COLO829 (cell line): ENCODE measurements around the gene UGGT1.

Source experiments
- DNase-seq: peaks from one replicate; pipeline ENCODE4 v3.0.0; 2012; ENCODE audit warnings: low spot score

UGGT1 gene

DNA sequence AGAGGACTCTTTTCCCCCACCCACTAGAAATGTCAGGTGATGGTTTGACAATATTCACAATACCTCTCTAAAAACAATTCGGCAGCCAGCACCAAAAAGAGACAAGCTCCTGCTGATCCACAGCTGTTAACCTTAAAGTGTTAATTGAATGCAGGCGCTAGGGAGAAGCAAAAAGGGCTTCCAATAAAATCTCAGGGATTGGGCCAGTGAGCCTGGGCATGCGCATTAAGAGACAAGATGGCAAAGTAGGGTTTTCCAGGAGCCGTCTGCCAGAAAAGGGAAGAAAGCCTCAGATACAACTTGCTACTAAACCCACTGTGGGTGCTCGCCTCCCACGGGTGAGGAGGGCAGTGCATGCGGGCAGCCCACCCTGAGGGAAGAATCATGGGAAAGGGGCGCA, 128.9 kb downstream of the UGGT1 start:
- DNase-seq: no peak

DNA sequence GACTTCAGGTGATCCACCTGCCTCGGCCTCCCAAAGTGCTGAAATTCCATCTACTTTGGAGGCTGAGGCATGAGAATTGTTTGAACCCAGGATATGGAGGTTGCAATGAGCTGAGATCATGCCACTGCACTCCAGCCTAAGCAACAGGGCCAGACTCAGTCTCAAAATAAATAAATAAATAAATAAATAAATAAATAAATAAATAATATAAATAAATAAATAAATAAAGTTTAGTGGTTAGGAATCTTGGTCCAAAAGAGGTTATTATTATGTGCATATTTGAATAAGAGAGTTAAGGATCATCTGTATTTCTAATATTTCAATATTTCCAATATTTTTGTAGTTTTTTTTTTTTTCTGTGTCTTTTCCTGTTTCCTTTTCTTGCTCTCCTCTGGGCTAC, 136.9 kb downstream of the UGGT1 start:
- DNase-seq: no peak

DNA sequence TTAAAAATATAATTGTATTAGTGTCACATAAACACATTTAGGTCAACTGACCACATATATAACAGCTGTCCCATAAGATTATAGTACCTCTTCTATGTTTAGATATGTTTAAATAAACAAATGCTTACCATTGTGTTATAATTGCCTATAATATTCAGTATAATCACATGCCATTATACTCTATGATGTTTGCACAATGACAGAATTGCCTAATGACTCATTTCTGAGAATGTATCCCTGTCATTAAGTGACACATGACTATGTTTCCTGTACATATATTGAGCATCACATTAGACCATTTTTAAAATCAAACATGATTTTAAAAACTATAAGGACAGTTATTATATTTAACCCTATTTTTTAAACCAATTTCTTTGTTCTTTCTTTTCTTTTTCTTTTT, 137.9 kb downstream of the UGGT1 start:
- no peak for DNase-seq

DNA sequence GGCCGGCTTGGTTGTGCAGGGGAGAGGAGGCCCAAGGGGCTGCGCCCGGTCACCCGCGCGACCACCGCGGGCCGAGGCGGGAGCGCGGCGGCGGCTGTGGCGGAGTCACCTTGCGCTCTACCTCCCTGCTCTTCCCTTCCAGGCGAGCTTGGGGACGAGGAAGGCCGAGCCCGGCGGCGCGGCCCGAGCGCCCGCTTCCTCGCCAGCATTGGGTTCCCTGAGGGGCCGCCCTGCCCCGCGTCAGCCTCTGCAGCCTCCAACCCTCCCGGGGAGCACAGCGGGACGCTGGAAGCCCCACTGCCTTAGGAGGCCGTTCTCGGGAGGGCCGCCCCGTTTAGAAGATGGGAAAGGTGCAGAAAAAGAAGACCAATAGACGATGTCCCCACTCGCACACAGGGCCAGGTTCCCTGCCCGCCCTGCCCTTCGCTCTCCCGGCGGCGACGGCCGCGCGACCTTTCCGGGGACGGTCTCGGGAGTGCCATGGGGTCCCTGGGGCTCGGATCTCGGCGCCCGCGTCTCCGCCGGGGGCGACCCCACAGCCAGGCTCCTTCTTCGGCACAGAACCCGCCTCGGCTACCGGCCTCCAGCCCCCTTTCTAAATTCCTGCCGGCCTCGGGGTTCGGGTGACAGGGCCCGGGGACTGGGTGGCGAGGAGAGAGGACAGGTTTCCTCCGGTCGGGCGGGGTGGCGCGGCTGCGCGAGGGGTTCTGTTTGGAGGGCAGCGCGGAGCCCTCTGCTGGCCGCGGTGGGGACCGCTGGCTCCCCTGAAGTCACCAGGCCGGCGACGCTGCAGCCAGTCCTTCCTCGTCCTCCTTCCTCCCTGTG, 142.2 kb downstream of the UGGT1 start:
- peak; percentile 83 for DNase-seq

DNA sequence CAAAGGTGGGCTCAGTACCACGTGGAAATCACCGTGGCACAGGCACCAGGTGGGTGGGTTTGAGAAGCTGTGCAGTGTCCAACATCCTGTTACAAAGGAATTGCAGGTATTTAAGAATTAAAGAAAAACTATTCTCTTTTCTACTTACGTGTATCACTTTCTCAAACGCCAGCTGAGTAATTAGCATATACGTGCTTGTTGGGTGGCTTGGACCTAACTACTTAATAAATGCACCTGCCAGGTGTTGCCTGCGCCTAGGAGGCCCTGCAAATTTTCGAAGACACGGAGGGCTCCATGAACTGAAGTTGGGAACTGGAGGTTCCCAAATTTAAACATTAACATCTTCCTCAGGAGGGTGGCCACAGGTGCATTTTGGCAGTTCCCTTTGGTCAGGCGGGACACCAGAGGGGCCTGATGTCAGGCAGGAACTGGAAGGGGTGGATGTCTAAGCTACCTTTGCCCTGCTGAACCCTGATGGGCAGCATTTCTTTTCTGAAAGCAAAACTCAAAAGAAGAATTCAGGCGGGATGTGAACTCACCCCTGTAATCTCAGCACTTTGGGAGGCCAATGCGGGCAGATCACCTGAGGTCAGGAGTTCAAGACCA, 142.9 kb downstream of the UGGT1 start:
- no peak for DNase-seq

DNA sequence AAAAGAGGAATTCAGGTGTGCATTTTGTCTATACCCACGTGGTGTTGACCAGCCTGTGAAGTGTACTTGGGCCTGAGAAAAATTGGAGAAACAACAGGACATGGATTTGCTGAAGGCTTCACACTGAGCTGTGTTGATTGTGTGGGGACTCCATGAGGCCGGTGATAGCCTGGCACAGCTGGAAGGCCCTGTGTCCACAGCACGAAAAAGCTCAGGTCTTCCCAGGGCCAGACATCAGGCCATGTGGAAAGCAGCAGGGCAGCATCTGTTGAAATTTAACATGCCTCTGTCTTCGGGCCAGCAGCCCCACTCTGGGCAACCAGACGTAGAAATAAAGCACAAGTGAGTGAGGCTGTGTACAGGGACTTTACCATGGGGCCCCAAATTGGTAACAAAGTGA, 143.6 kb downstream of the UGGT1 start:
- no peak for DNase-seq

DNA sequence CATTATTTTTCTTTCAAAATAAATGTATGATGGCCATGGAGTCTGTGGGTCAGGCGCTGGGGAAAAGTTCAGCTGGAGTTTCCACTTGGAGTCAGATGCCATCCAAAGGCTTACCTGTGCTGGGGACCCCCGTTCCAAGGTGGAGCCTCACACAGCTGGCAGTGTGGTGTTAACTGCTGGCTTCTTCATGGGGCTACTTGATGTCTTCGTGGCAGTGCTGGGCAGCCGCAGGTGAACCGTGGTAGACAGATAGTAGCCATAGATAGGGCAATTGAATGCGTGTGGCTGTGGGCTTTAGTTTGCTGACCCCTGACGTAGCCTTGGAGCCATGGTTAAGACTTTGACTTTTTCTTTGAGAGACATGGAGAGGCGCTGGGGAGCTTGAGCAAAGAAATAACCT, 144.6 kb downstream of the UGGT1 start:
- DNase-seq: no peak

DNA sequence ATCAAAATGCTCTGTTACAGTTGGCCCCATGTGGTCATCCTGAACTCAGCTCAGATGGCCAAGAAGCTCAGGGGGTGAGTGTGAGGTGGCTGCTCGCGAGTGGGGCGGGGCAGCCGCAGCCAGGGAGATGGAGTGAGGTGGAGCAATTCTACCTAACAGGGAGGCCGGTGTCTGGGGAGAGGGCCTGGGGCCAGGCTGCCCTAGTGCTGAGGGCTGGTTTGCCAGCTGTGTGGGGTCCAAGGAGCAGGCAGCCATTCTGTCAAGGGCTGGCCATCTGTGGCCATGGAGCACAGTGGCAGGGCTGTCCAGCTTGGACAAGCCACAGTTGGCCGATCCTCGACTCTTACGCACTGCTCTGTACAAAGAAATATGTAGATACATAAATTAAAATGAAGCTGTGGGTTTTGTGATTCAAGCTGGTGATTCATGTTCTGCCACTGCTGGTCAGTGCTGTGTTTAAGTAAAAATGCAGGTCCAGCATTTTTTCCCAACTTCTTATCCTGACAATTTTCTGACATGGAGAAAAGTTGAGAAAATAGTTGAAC, 145.6 kb downstream of the UGGT1 start:
- DNase-seq: no peak

DNA sequence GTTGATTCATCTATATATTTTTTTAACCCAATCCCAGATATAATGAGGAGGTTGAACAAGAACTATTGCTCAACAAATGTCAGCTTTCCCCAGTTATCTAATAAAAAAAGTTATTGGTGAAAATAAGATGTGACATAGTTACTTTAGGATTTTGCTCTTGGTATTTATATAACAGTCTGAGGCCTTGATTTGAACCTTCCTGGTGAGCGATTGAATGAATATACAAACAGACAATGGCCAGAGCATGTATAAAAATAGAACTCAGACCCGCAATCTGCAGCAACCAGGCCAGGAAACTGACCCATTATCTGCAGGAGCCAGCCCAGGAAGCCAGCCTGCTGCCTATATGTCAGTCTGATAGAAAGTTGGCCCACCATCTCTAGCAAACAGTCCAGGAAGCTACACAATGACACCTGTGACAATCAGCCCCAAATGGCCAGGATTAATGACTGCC, 146.1 kb downstream of the UGGT1 start:
- DNase-seq: no peak

DNA sequence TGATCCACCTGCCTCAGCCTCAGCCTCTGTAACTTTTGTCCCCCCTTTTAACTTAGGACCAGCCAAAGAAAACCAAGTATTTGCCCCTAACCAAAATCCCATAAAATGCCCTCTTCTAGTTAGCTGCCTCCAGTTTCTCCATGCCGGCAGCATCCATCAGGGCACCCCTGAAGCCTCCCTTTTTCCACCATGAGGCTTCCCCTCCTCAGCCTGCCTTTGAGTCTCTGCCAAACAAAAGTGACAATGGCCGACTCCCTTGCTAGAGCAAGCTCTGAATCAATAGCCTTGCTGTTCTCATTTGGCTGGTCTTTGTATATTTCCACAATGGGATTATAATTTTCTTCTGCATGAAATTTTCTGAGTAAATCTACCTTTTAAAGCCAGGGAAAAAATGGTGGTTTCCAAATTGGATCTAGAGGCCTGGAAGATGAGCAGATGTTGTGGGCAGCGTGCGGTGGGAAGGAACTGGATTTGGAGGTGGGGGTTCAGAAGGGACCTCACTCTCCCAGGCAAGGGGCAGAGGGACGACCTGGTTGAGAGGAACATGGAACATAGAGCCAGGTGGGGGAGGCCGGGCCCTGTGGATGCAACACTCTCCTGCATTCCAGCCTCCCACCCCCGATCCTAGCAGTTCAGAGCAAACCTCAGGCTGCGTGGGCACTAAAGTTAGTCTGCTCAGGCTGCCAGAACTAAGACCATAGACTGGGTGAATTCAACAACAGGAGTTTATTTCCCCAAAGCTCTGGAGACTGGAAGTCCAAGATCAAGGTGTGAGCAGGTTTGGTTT, 147.1 kb downstream of the UGGT1 start:
- no peak for DNase-seq

DNA sequence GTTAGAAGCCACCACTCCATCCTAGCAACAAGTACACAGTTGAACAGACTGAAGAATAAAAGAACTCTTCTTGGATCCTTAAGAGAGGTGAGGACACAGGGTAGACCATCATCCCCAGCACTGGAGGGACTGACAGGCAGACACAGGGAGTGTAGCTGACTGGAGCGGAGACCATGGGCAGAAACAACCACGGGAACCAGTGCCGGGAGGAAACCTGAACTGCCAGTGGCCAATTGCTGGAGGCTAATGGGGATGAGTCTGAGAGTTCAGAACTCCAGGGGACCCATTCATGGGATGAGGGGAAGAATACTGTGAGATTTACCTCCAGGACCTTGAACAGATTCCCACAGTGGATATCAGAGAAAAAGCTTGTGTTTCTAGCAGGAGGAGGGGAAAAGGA, 150.9 kb downstream of the UGGT1 start:
- no peak for DNase-seq
